ENCODE measurements around the gene CT45A1.
"Not testable (repeated sequence)": the region's sequence is repeated elsewhere in the genome, so short reads cannot be mapped to it uniquely, and the experiment has no call there.

CT45A1 gene

GRCh38 chrX:135713183-135713689, at the start of gene CT45A1:
TSS of gene CT45A1 (plus strand) at chrX:135713639. CDS start at chrX:135718941, 5,302 bp downstream.
- DNase-seq = not testable (repeated sequence)

DNA sequence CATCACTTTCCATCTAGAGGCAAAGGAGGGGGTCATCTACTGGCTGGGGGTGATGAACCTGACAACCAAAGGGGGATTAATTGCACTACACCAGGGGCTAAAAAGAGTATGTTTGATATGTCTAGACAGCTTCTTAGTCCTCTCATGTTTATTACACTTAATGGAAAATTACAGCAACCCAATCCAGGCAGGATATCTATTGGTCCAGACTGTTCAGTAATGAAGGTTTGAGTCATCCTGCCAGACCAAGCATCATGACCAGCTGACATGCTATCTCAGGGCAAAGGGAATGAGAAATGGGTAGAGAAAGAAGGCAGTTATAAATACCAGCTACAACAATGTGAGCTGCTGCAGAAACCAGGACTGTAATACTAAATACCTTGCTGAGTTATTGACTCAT, 40.5 kb upstream of the CT45A1 start:
- DNase-seq = not testable (repeated sequence)

DNA sequence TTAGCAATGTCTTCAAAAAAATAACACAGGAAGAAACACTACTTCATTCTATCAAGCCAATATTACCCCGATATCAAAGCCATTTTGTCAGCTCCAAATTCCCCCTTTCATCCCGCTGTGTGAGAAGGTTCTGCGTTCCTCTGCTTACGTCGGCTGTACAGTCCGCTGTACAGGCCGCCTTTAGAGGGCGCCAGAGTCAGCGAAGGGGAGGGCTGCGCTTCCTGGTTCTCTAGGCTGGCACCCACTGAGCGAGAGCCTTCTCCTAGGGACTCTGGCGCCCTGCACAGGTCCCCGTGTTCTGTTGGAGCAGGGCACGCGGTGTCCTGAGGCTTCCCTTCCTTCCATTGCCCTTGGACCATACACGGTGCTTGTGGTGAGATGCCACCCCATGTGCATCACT, 25.3 kb upstream of the CT45A1 start:
- no peak for DNase-seq

DNA sequence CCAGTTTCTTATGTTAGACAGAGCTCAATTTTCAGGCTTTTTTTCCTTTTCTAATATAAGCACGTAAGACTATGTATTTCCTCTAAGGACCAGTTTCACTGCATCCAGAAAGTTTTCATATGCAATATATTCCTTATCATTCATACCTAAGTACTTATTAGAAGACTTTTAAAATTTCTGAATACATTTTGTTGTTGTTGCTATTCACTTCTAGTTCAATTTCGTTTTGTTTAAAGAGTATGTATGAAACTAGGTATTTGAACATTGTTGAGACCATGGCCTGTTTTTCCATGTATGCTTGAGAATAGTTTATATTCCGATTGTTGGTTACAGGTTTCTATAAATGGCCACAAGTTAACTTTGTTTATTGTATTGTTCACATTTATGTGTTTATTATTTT, 18.0 kb upstream of the CT45A1 start:
- DNase-seq = no peak

DNA sequence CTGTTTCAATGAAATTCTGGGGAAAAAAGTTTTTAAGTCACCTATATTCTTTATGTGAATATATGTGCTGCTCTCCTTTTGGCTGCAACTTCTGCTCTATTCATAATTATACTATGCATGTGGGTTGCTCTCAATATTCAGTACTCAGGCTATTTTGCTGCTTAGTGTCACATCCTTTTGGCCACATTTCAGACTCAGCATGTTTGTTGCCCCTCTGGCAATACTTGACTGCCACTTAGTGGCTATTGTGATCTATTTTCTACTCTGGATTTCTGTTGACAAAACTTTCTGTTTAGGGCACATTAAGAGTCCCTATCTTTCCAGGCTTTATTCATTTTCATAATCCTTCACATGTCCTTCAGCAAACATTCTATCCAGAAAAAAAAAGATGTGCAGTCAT, 15.8 kb upstream of the CT45A1 start:
- DNase-seq = no peak

DNA sequence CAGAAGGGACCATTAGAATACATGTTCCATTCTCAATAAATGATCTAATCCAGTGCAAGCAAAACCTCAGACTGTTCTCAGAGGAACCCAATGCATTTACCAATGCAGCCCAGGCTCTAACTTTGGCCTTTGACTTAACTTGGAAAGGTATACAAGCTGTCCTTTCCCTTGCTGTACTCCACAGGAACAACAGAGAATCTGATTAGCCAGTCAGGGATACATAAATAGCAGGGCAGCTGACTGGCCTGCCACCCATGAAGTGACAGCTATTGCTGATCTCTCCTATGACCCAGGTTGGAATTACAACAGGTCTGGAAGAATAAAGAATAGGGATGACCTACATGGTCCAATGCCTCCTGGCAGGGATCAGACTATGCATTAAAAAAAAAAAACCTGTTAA, 14.5 kb upstream of the CT45A1 start:
- DNase-seq = no peak

GRCh38 chrX:135707880-135708279, 5.6 kb upstream of the CT45A1 start:
- DNase-seq = no peak

DNA sequence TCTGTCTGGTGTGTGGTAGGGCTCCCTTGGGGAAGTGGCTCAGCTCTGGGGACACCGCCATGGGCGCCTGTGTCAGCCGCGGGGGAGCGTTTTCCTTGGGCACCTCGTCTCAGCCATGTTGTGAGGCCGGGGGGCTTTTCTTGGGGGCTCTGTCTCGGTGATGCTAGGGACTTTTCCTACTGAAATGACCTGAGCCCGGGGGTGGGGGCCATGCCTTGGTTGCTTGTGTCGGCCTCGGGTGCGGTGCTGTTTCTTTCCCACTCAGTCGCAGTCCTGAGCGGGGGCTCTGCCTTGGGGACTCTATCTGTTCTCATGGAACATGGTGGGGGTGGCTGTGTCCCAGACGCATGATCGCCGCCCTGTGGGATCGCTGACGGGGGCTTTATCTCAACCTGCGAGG, 356 bp downstream of the CT45A1 start:
- DNase-seq = no peak

- DNase-seq = not testable (repeated sequence)
Measured at GRCh38 chrX:135734666-135735065, 21.2 kb downstream of the CT45A1 start.

DNA sequence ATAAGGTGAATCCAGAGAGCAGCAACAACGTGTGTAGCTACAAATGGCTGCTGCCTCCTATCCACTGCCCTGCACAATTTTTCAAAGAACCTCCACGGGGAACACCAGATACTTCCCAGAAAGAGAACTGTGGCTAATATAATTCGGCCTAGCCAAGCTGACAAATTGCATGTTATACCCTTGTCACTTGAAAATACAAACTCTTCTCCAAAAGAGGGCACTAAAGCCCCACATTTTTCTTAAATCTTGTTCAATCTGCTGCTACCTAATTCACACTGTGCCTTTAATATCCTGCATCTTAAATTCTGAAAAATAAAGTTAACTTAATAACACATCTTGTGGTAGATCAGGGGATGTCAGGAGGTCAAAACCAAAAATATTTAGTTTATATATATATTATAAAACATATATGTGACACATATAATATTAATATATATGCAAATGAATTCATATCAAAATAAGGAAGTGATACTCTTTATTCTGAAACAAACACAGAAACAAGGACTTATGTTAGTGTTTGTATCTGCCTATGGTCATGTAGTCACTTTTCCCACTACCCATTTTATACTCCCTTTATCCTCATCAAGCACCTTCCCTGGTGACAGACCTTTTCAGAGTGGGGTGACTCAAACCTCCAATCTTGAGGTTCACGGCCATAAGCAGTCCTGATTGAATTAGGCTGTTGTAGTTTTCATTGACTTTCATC, 24.1 kb downstream of the CT45A1 start:
- no peak for DNase-seq

- DNase-seq = no peak
Measured at GRCh38 chrX:135740681-135741149, 27.3 kb downstream of the CT45A1 start.

- DNase-seq = no peak
Measured at GRCh38 chrX:135741192-135741715, 27.8 kb downstream of the CT45A1 start.

DNA sequence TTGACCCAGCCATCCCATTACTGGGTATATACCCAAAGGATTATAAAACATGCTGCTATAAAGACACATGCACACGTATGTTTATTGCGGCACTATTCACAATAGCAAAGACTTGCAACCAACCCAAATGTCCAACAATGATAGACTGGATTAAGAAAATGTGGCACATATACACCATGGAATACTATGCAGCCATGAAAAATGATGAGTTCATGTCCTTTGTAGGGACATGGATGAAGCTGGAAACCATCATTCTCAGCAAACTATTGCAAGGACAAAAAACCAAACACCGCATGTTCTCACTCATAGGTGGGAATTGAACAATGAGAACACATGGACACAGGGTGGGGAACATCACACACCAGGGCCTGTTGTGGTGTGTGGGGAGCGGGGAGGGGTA, 31.3 kb downstream of the CT45A1 start:
- not testable (repeated sequence) for DNase-seq

GRCh38 chrX:135768091-135768490, 54.7 kb downstream of the CT45A1 start, which contains the start of gene CT45A3:
TSS of gene CT45A3 (minus strand) at chrX:135768191. CDS start at chrX:135764444, 3,747 bp downstream.
- DNase-seq = not testable (repeated sequence)

Measured in kidney glomerular epithelial cell (primary cell).